GM19240 (cell line): ENCODE data around the gene SLC2A9.

Experiments
- DNase-seq: peaks from one replicate; pipeline ENCODE4 v3.0.0; 2011; ENCODE audit warnings: low spot score; ENCODE audit not compliant: insufficient read length

SLC2A9 gene

DNA sequence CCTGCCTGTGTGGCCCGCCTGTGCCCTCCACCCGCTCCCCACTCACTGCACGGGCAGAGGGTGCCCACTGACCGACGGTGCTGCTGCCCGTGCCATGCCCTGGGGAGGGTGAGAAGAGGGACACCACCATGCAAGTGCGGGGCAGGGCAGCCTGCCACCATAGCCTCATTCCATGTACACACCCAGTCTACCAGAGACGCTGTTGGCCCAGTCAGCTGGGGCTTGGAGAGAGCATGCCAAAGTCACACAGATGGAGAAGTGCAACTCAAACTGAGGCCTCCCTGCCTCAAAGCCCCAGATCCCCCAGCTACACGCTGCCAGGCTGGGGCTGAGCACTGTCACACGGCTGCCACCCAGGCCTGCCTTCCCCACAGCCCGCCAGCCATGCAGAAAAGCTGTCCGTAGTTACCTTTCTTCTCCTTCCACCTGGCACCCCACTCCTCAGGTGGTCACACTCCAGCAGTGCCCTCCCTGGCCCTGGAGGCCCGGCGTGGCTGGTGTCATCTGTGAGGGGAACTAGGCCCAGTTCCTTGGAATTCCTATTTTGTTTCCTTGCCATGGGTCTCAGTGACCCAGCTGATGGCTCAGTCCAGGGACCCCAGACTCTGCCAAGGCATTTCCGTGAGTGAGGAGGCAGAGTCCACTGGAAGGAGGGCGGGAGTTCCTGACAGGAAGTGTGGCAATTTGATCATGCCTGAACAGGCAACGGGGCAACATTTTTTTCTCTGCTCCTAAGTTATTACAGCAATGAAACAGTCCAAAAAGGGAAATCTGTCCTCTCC is at the start of gene SLC2A9:
SLC2A9 (minus strand) TSS at position 627 of the 782 bp plus-strand sequence; CDS start at position 559, 68 bp downstream.
- no peak for DNase-seq

- no peak for DNase-seq
Observed at GRCh38 chr4:10069075-10069642, 47.9 kb upstream of the SLC2A9 start.

DNA sequence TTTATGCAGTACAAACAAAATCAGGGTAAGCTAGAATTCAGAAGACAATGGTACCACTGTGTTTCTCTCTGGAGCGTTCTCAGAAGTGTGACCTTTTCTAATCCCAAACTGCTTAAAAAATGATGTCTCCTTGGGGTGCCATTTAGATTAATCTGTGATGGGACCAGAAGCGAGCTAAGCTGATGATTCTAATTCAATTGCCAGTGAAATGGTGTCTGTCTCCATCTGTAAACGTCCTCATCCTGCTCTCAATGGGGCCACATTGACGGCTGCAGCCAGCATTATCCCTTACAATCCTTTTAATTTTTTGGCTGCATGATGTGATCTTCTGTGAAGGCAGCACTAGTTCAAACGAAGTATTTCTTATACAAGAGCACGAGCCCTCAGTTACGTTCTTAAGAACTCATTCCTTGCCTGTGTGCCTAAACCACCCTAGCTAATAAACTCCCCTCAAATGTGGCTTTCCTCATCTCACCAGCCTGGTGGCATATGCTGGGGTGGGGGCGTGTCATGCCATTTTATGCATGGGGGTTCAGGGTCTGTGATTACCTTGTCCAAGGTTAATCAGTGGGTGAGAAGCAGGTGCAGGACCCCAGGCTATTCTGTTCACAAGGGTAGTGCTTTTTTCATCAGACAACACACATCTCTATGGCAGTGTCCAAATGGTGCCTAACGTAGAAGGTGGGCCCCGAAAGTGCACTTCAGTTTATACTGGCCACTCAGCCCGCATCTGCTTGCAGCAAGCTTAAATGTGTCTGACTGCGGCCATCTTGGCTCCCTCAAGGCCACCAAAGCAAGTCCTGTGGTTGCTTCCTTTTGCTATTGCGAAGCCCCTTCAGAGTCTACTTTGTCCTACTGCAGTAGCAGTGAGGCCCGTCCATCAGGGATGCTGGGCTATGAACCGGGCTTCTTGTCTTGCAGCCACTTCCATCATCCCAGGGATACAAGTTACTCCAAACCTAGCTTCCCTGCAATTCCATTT is 45.7 kb upstream of the SLC2A9 start:
- DNase-seq: no peak

- no peak for DNase-seq
Observed at GRCh38 chr4:10066206-10066605, 44.9 kb upstream of the SLC2A9 start.

DNA sequence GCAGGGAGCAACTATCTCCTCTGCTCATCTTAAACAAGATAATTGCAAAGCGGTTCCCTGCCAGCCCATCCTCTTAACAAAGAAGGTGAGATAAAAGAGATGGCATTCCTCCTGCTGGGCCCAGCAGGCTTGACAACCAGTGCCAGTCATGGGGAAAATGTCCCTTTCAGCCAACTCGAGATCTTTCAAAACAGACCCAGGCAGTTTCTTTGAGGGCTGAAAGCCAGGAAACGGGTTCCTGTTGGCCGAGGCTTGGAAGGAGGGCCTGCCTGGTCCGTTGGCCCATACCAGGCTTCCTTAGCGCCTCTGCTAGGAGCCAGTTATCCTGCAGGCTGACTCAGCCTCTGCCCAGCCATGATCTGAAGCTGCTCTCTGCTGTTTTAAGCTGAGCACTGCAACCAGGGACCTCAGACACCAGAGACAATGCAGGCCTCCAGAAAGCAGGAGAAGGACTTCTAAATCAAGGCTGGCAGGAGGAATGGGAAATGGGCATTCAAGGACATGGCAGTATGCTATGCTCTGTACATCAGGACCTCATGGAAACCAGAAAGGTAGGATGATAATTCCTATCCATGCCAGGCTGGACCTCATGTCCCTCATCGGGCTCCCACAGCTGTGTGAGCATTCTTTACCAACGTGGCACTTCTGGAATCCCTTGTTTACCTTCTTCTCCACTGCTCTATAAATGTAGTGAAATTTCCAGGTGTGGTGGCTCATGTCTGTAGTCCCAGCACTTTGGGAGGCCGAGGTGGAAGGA is 42.4 kb upstream of the SLC2A9 start:
- no peak for DNase-seq

- no peak for DNase-seq
Observed at GRCh38 chr4:10061650-10062415, 40.5 kb upstream of the SLC2A9 start.

DNA sequence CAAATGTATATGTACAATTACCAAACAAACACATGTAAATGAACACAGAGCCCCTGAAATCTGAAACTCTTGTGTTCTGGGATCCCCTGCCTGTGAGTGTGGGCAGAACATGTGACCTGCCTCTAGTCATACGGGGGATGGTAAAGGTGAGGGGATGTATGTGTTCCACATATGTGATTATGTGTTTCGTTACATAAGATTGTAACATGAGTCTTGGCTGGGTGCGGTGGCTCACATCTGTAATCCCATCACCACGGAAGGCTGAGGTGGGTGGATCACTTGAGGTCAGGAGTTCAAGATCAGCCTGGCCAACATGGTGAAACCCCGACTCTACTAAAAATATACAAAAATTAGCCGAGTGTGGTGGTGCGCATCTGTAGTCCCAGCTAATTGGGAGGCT is 37.1 kb upstream of the SLC2A9 start:
- DNase-seq: no peak

DNA sequence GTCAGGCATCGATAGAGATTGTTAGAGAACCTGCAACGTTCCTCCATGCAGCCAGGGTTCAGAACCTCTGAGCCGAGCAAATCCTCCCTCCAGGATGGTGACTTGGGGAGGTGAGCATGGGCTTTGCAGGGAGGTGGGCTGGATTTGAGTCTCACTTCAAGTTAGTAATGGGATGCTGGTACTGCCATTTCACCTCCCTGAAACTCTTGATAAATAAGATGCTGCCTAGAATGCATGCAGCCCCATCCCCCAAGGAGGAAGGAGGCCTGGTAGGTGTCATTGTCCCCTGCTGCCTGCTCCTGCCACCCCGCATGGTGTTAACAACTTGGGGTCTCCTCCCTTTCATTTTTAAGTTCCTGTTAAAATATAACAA is 35.7 kb upstream of the SLC2A9 start:
- DNase-seq: no peak

- DNase-seq: no peak
Observed at GRCh38 chr4:10056334-10057022, 35.2 kb upstream of the SLC2A9 start.

- no peak for DNase-seq
Observed at GRCh38 chr4:10055871-10056270, 34.6 kb upstream of the SLC2A9 start.

DNA sequence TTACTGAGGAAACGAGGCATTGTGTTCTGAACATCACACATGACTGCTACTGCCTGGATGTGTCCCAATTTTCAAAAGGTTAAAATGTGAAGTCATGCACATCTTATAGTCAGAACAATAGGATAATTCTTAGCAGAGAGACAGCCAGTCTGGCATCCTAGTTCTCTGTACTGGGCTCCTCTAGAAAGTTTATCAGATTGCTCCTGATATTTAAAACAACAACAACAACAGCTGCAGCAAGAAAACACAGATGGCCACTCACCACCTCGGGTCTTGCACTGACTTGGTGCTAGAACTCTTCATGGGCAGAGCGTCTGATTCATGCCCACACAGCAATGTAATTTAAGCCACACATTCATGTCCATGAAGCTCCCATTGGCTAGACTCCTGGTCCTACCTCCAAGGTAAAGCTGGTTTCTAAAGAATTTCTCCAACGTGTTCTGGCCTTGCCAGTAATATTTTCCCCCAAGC is 33.3 kb upstream of the SLC2A9 start:
- DNase-seq: no peak

DNA sequence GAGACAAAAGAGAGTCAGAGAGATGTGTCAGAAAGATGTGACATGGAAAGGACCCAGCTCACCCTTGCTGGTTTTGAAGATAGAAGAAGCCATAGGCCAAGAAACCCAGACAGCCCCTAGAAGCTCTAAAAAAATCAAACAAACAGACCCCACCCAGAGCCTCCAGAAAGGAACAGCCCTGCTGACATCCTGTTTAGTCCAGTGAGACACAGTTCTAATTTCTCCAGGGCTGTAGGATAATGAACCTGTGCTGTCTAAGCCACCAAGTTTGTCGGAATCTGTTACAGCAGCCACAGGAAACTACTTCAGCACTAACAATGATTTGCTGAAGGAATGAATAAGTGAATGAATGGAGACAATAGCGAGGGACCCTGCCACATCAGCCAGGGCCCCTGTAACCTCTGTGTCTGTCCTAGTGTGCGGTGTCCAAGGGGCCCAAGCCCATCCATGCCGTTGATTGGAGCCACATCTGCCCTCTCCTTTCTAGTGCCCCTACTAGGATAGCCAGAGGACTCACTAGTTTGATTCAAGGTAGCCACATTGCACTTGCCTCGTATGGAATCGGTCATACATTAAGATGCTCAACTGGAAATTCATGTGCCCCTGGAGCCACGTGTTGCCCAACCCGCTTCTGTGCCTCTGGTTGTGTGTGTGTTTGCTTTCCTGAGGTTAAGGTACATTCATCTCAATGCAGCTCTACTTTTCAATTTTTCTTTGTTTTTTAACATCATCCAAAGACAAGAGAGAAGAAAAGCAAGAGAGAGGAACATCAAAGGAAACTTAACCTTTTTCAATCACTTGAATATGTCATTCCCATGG is 32.5 kb upstream of the SLC2A9 start:
- DNase-seq: no peak

DNA sequence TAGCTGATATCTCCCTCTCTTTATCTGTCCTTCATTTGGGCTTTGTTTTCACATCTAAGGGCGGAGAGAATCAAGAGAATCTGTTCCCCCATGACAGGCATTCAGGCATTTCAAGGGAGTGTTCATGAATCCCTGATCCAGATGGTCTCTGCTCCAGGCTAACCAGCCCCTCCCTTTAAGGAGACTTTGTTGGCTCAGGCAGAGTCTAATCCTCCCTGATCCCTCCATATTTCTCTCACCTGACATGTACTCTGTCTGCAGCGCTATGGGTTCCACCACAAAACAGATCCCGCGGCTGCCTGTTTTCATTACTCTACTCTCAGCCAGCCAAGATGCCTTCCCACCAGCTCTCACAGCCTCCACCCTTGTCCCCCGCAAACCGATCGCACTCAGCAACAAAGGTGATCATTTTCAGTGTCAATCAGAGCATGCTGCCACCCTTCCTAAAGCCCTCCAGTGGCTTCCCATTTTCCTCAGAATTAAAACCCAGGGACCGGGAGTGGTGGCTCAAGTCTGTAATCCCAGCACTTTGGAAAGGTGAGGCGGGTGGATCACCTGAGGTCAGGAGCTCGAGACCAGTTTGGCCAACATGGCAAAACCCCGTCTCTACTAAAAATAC is 30.3 kb upstream of the SLC2A9 start:
- DNase-seq: no peak

GRCh38 chr4:10050721-10051120 is 29.4 kb upstream of the SLC2A9 start:
- DNase-seq: no peak

DNA sequence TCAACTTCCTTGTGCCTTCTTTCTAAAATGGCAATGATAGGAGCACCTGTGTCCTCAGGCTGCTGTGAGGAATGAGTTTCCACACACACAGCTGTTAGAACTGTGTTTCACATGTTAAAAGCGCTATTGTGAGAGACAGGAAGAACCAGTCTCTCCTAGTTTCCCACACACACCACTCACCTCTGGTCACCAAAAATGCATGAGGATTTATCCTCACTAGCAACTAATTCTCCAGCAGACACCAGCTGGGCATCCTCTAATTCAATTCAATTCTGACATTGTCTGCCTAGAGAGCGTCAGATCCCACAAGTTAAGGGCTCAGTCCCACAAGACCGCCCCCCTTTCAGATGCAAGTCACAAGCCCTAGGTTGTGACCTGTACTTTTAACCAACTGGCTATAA is 29.0 kb upstream of the SLC2A9 start:
- no peak for DNase-seq

DNA sequence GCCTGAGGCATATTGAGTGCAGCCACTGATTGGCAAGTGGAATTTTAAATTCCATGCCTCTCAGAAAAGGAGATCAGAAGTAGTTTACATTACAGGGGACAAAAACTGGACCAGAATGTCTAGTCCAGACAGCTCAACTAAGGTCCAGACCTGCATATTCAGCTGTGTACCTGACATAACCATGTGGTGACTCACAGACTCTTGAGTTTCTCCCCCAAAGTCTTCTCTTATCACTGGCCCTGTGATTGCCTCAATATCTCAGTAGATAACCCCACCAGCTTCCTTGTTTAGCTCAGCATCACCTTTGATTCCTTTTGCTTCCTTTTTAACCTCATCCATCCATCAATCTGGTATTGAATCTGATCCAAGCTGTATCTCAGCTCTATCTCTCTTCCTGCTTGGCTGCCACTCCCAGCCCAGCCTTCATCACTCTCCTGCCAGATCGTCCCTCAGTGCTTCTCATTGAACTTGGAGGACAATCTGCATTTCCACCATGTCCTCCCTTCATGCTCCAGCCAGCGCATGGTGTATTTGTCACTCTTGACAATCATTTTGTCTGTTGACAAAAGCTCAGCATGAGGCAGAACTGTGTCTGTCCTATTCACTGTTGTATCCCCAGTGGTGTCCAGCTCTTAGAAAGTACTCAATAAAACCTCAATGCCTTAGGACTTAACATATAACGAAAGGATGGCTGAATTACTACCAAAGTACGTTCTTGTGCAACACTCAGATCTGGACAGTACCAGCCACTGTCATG is 27.8 kb upstream of the SLC2A9 start:
- no peak for DNase-seq

GRCh38 chr4:10047967-10048366 is 26.7 kb upstream of the SLC2A9 start:
- DNase-seq: no peak

DNA sequence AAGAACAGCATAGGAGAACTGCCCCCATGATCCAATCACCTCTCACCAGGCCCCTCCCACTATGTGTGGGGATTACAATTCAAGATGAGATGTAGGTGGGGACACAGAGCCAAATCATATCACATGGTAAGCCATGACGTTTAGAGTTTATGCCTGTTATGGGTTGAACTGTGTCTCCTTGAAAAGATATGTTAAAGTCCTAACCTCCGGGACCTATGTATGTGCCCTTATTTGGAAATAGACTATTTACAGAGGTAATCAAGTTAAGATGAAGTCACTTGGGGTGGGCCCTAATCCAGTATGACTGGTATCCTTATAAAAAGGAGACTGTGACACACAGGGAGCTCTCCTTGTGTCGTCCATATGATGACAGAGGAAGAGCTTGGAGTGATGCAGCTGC is 25.2 kb upstream of the SLC2A9 start:
- DNase-seq: no peak
